Measurements from ENCODE around the gene FBXW7. TPM values are rescaled to one million over a fixed set of nuclear protein-coding genes. Genes with fewer than 3 reads are reported as not detected.

The FBXW7 gene
- total and polyA plus RNA-seq, 2 of the 13 experiments (the other 11 are each of a cell fraction or from before 2014, with no cell fraction given), result 5.0 to 40.9 TPM

GRCh38 chr4:152529880-152530279 lies 6.0 kb downstream of the FBXW7 start:
- no peaks in the 10 kb centered on the region for H3K9me3 ChIP-seq (ENCODE audit: low read length)
- in situ Hi-C loops (cut with HindIII; ENCODE audit: extremely low pct_ligation_motif_present, low pct_unique_long_range_greater_than_20kb), result no loop called here
- no peak for FAIRE-seq

GRCh38 chr4:152528060-152528459 lies 7.8 kb downstream of the FBXW7 start:
- peaks cover 89% of the 10 kb centered on the region for H3K79me2 ChIP-seq (ENCODE audit: insufficient read depth, low read length)
- intact Hi-C loops (cut with micrococcal nuclease; ENCODE audit: unreplicated experiment), result no loop called here
- DNase-seq (ENCODE audit: low spot score) (no peak), FAIRE-seq (no peak), ATAC-seq (peak; percentile 77)
- WGBS (ENCODE audit: low lambda C conversion rate), result 89% methylated on average over 2 of the region's 2 CpGs
- POLR2A ChIA-PET, result no interaction called here
- peaks cover 0 to 11% of the 10 kb centered on the region in 2 experiments; a peak in 1 of 5 replicates for H3K36me3 ChIP-seq (replicated peaks in 1 of 2; ENCODE audit: control insufficient read depth in 1 of 2, insufficient read depth in 2 of 2, low read length in 2 of 2)
- no peak overlapping the region for H3K27ac ChIP-seq (ENCODE audit: extremely low read length, insufficient read depth, low read length)
- no TSS peak for BruUV-seq (replicated peaks)
- no peak overlapping the region for H3K4me2 ChIP-seq (ENCODE audit: low read depth, low read length)
- CTCF ChIA-PET (ENCODE audit: low intra/inter-chr PET ratio, low total read pairs), result no interaction called here
- H3K9ac ChIP-seq (ENCODE audit: insufficient read depth, low read depth, low read length), result no peak overlapping the region
- in situ Hi-C loops (cut with HindIII; ENCODE audit: extremely low pct_ligation_motif_present, low pct_unique_long_range_greater_than_20kb), result no loop called here
- H3K4me3 ChIP-seq (replicated peaks in 1 of 3; ENCODE audit: insufficient read depth in 1 of 3, low read depth in 2 of 3, low read length in 3 of 3), result no peak overlapping the region
- peaks cover 54% of the 10 kb centered on the region for H3K4me1 ChIP-seq (ENCODE audit: insufficient read depth, low read length)
- H3K9me3 ChIP-seq (ENCODE audit: low read length), result no peaks in the 10 kb centered on the region
- TF ChIP-seq NR2F6 (IDR thresholded peaks at IDR 0.05) (peak; percentile 52; the same call in 1 of the 2 replicates), NR2F6 (CRISPR knock-in tag; IDR thresholded peaks at IDR 0.05) (no peak), ZMYM4 (CRISPR knock-in tag; IDR thresholded peaks at IDR 0.05) (no peak)
- H4K20me1 ChIP-seq (ENCODE audit: insufficient read depth, low read length), result no peaks in the 10 kb centered on the region
- H2AFZ ChIP-seq (ENCODE audit: low read length), result no peak overlapping the region
- H3K27me3 ChIP-seq (ENCODE audit: control insufficient read depth in 1 of 2, insufficient read depth in 2 of 2, low read length in 2 of 2), result no peaks in the 10 kb centered on the region; a peak in 1 of 5 replicates

More at GRCh38 chr4:152529880-152530279, 6.0 kb downstream of the FBXW7 start:
- peaks cover 9% of the 10 kb centered on the region; the same call in 1 of the 2 replicates for H4K20me1 ChIP-seq (ENCODE audit: insufficient read depth, low read length)
- POLR2A ChIA-PET, result no interaction called here
- H2AFZ ChIP-seq (ENCODE audit: low read length), result no peak overlapping the region
- TF ChIP-seq TRIM24 (CRISPR knock-in tag; IDR thresholded peaks at IDR 0.05), result no peak
- TF ChIP-seq THAP11 (CRISPR knock-in tag; IDR thresholded peaks at IDR 0.05), result no peak
- TF ChIP-seq ZNF678 (CRISPR knock-in tag; IDR thresholded peaks at IDR 0.05), result no peak
- peaks cover 91% of the 10 kb centered on the region for H3K79me2 ChIP-seq (ENCODE audit: insufficient read depth, low read length)
- H3K27ac ChIP-seq (ENCODE audit: extremely low read length, insufficient read depth, low read length), result no peak overlapping the region
- no peaks in the 10 kb centered on the region; a peak in 1 of 5 replicates for H3K27me3 ChIP-seq (ENCODE audit: control insufficient read depth in 1 of 2, insufficient read depth in 2 of 2, low read length in 2 of 2)
- DNase-seq (ENCODE audit: low spot score) (no peak), ATAC-seq (no peak)
- peaks cover 0 to 11% of the 10 kb centered on the region in 2 experiments; a peak in 1 of 5 replicates for H3K36me3 ChIP-seq (replicated peaks in 1 of 2; ENCODE audit: control insufficient read depth in 1 of 2, insufficient read depth in 2 of 2, low read length in 2 of 2)
- H3K9ac ChIP-seq (ENCODE audit: insufficient read depth, low read depth, low read length), result no peak overlapping the region
- H3K4me3 ChIP-seq (replicated peaks in 1 of 3; ENCODE audit: insufficient read depth in 1 of 3, low read depth in 2 of 3, low read length in 3 of 3), result no peak overlapping the region
- H3K4me1 ChIP-seq (ENCODE audit: insufficient read depth, low read length), result peaks cover 48% of the 10 kb centered on the region
- 95% methylated on average over 8 of the region's 8 CpGs for WGBS (ENCODE audit: low lambda C conversion rate)
- intact Hi-C loops (cut with micrococcal nuclease; ENCODE audit: unreplicated experiment), result loop anchor here (10.0 kb wide), 1 partner anchor 45 kb away; no protein-coding TSS in a partner anchor
- CTCF ChIA-PET (ENCODE audit: low intra/inter-chr PET ratio, low total read pairs), result no interaction called here
- H3K4me2 ChIP-seq (ENCODE audit: low read depth, low read length), result no peak overlapping the region
- BruUV-seq (replicated peaks), result no TSS peak

Data from HepG2 (cell line).